ENCODE results near the gene FAU. TPM values are rescaled to one million over a fixed set of nuclear protein-coding genes. Genes with fewer than 3 reads are reported as not detected.

Gene FAU
- total and polyA plus RNA-seq, 10 of the 15 experiments (the other 5 are each of a cell fraction or from before 2014, with no cell fraction given) = 332 to 1,347 (median 990) TPM

- no peak for TF ChIP-seq BHLHE40 (IDR thresholded peaks at IDR 0.05; ENCODE audit: borderline replicate concordance in 1 of 2, low read depth in 2 of 2, low read length in 1 of 2)
- no peak for TF ChIP-seq NR2C1 (IDR thresholded peaks at IDR 0.05)
- TF ChIP-seq MYC (IDR thresholded peaks at IDR 0.05; ENCODE audit: insufficient read depth, insufficient read length, insufficient replicate concordance, low read length, severe bottlenecking) = no peak
- TF ChIP-seq IKZF1 (conservative IDR thresholded peaks at IDR 0.05) = no peak
Measured at GRCh38 chr11:65141896-65142494, 20.1 kb upstream of the FAU start (continued).

- peaks cover 35% of the 10 kb centered on the region for H3K79me2 ChIP-seq (ENCODE audit: control insufficient read depth, insufficient read depth, low read length)
- peaks cover 0 to 4% of the 10 kb centered on the region in 2 experiments; a peak in 3 of 4 replicates for H3K36me3 ChIP-seq (ENCODE audit: control insufficient read depth in 2 of 2, insufficient read depth in 2 of 2, low read length in 1 of 2)
- intact Hi-C loops (cut with micrococcal nuclease; ENCODE audit: unreplicated experiment) = loop anchor here (10.0 kb wide), 1 partner anchor 118 kb away; no protein-coding TSS in a partner anchor
- no peak overlapping the region for H3K9ac ChIP-seq (ENCODE audit: control insufficient read depth, insufficient read depth, low read length)
- BruUV-seq (replicated peaks) = no TSS peak
- H3K27ac ChIP-seq (ENCODE audit: control insufficient read depth, insufficient read depth) = no peak overlapping the region
- CTCF ChIA-PET = interaction anchor here (1.2 to 6.7 kb wide), 7 partner anchors 9 to 179 kb away, joined by 3 to 40 read pairs (median 6); partner anchors contain the start of genes CAPN1, CDC42EP2, FAU and MRPL49
- RAD21 ChIA-PET (ENCODE audit: unreplicated experiment) = interaction anchor here (0.5 to 3.0 kb wide), 4 partner anchors 15 to 139 kb away, joined by 3 to 25 read pairs (median 12); partner anchors contain the start of genes CAPN1, FAU and MRPL49
- H3K9me3 ChIP-seq (replicated peaks; ENCODE audit: control insufficient read depth, insufficient read depth, low read length) = no peaks in the 10 kb centered on the region
- no peaks in the 10 kb centered on the region for H4K20me1 ChIP-seq (ENCODE audit: control insufficient read depth, insufficient read depth)
- no peaks in the 10 kb centered on the region for H3K27me3 ChIP-seq (replicated peaks in 1 of 2; ENCODE audit: control insufficient read depth in 2 of 2, insufficient read depth in 2 of 2, low read length in 1 of 2)
- no peak overlapping the region for H2AFZ ChIP-seq (ENCODE audit: control insufficient read depth, low read depth, low read length)
- POLR2A ChIA-PET = interaction anchor here (0.6 to 2.5 kb wide), 5 partner anchors 13 to 126 kb away, joined by 4 to 9 read pairs (median 5); partner anchors contain the start of genes FAU, MRPL49, POLA2 and TM7SF2
- SMC1A ChIA-PET (ENCODE audit: uncharacterized antibody, unreplicated experiment) = interaction anchor here (0.6 to 2.3 kb wide), 7 partner anchors 8 to 193 kb away, joined by 4 to 13 read pairs (median 6); partner anchors contain the start of genes FAU and MRPL49
- FAIRE-seq = no peak
- WGBS (ENCODE audit: insufficient coverage, insufficient replicate concordance, low lambda C conversion rate, missing lambda C conversion rate) = 94% methylated on average over 15 of the region's 15 CpGs
- in situ Hi-C loops (cut with MboI) = no loop called here
- H3K4me1 ChIP-seq (ENCODE audit: control insufficient read depth, insufficient read depth, low read length) = peaks cover 11% of the 10 kb centered on the region
- no peak overlapping the region for H3K4me2 ChIP-seq (ENCODE audit: control insufficient read depth, insufficient read depth)
- ATAC-seq = no peak
- no peak for DNase-seq (ENCODE audit: low read depth, low spot score)
- H3K4me3 ChIP-seq = no peak overlapping the region
- TF ChIP-seq MXI1 (IDR thresholded peaks at IDR 0.05; ENCODE audit: low read depth, low read length) (no peak), SRF (IDR thresholded peaks at IDR 0.05; ENCODE audit: low read depth in 2 of 2, low read length in 2 of 2) (no peak), REST (IDR thresholded peaks at IDR 0.05; ENCODE audit: low read depth, low read length) (no peak), NR2C1 (IDR thresholded peaks at IDR 0.05) (no peak), RELA (IDR thresholded peaks at IDR 0.05; ENCODE audit: borderline replicate concordance, partially characterized antibody) (no peak), ZNF207 (IDR thresholded peaks at IDR 0.05; ENCODE audit: borderline replicate concordance) (no peak), CEBPB (IDR thresholded peaks at IDR 0.05; ENCODE audit: borderline replicate concordance in 1 of 2, low read depth in 2 of 2, low read length in 2 of 2) (no peak), PAX5 (IDR thresholded peaks at IDR 0.05; ENCODE audit: borderline replicate concordance, low read depth, low read length) (no peak), MEF2B (IDR thresholded peaks at IDR 0.05; ENCODE audit: partially characterized antibody, poor library complexity, severe bottlenecking) (no peak), WRNIP1 (IDR thresholded peaks at IDR 0.05; ENCODE audit: borderline replicate concordance, low read depth, low read length) (no peak), CREB1 (IDR thresholded peaks at IDR 0.05; ENCODE audit: low read depth) (no peak), ZSCAN29 (IDR thresholded peaks at IDR 0.05) (no peak), SMAD5 (IDR thresholded peaks at IDR 0.05; ENCODE audit: low read depth) (no peak), TCF3 (IDR thresholded peaks at IDR 0.05; ENCODE audit: borderline replicate concordance, insufficient read depth, low read depth, low read length) (no peak), JUND (IDR thresholded peaks at IDR 0.05; ENCODE audit: low read depth, low read length) (no peak)
Measured at GRCh38 chr11:65136515-65137096, 14.7 kb upstream of the FAU start.

All from GM12878 (cell line).